GM12878 (cell line): Measurements from ENCODE around the gene AQP7. TPM values are rescaled to one million over a fixed set of nuclear protein-coding genes. Genes with fewer than 3 reads are reported as not detected.

Source experiments
- ATAC-seq: fragments of 200-7000 bp; cut with Tn5 transposase; 3 replicates; pipeline ENCODE4 v1.9.1; 2020; ENCODE audit warnings: mild to moderate bottlenecking, moderate library complexity
- BruUV-seq: library from RNA; stranded (reverse); fragments of 400-500 nt; replicated peaks from 2 replicates; lab custom pipeline; 2021; lab: Mats Ljungman, UMichigan
- CTCF ChIA-PET: fragments of 300-600 bp; sonication (Branson Sonifier 250); formaldehyde crosslinking; extraction: SDS; loops from one replicate; lab custom pipeline; 2021; ENCODE audit warnings: inconsistent platforms; lab: Yijun Ruan, JAX
- POLR2A ChIA-PET: fragments of 350-600 bp; formaldehyde crosslinking; extraction: SDS; loops from one replicate; lab custom pipeline; 2021; ENCODE audit warnings: inconsistent platforms; lab: Charles Lee
- RAD21 ChIA-PET: fragments of 300-600 bp; sonication (Branson Sonifier 250); formaldehyde crosslinking; loops from one replicate; lab custom pipeline; 2023; ENCODE audit warnings: antibody characterized with exemption; ENCODE audit not compliant: unreplicated experiment; lab: Charles Lee
- SMC1A ChIA-PET: fragments of 300-600 bp; sonication (Branson Sonifier 250); formaldehyde crosslinking; loops from one replicate; lab custom pipeline; 2023; ENCODE audit not compliant: unreplicated experiment, uncharacterized antibody; lab: Charles Lee
- DNase-seq: peaks from one replicate; pipeline ENCODE4 v3.0.0-alpha.2; 2011; ENCODE audit warnings: low read depth, low spot score
- FAIRE-seq: peaks from 3 replicates; lab custom pipeline; 2011; peaks lifted over from hg19 to GRCh38; lab: Jason Lieb, UNC
- H2AFZ ChIP-seq: 2 replicates; pipeline ENCODE4 v1.6.0; 2011; ENCODE audit warnings: low read depth, low read length, control low read depth; ENCODE audit not compliant: control insufficient read depth
- H3K27ac ChIP-seq: 2 replicates; pipeline ENCODE4 v1.5.1; 2011; ENCODE audit warnings: control low read depth; ENCODE audit not compliant: control insufficient read depth, insufficient read depth
- H3K27me3 ChIP-seq, 2 experiments: replicated peaks in 1 of 2; 2 replicates each; pipeline versions ENCODE4 v1.6.0 to v1.6.1; 2011; ENCODE audit warnings: low read length in 1 of 2; ENCODE audit not compliant: control insufficient read depth in 2 of 2, insufficient read depth in 2 of 2
- H3K36me3 ChIP-seq, 2 experiments: 2 replicates each; pipeline ENCODE4 v1.5.1; 2011; ENCODE audit warnings: low read length in 1 of 2; ENCODE audit not compliant: control insufficient read depth in 2 of 2, insufficient read depth in 2 of 2
- H3K4me1 ChIP-seq: 2 replicates; pipeline ENCODE4 v1.6.1; 2011; ENCODE audit warnings: mild to moderate bottlenecking, low read length, moderate library complexity, mixed read lengths; ENCODE audit not compliant: control insufficient read depth, insufficient read depth
- H3K4me2 ChIP-seq: 2 replicates; pipeline ENCODE4 v1.6.0; 2011; ENCODE audit warnings: control low read depth; ENCODE audit not compliant: control insufficient read depth, insufficient read depth
- H3K4me3 ChIP-seq: fragments of 200-600 bp; sonication (generic); 2 replicates; pipeline ENCODE4 v1.5.1; 2016
- H3K79me2 ChIP-seq: 2 replicates; pipeline ENCODE4 v1.6.0; 2011; ENCODE audit warnings: low read length; ENCODE audit not compliant: control insufficient read depth, insufficient read depth
- H3K9ac ChIP-seq: 2 replicates; pipeline ENCODE4 v1.8.0; 2011; ENCODE audit warnings: low read length, control low read depth, mixed read lengths; ENCODE audit not compliant: control insufficient read depth, insufficient read depth
- H3K9me3 ChIP-seq: replicated peaks from 3 replicates; pipeline ENCODE4 v1.5.1; 2011; ENCODE audit warnings: mild to moderate bottlenecking, low read length; ENCODE audit not compliant: control insufficient read depth, insufficient read depth
- H4K20me1 ChIP-seq: 2 replicates; pipeline ENCODE4 v1.6.0; 2011; ENCODE audit not compliant: control insufficient read depth, insufficient read depth
- ATF7 ChIP-seq: fragments of 450-650 bp; IDR thresholded peaks from 2 replicates; pipeline ENCODE4 v1.6.1; 2016; ENCODE audit warnings: low read depth, mild to moderate bottlenecking
- BHLHE40 ChIP-seq, 2 experiments: fragments of 450-650 bp in 1 of 2; IDR thresholded peaks; 2 replicates each; pipeline ENCODE4 v1.6.1; 2011 to 2017; ENCODE audit warnings: low read depth in 2 of 2, borderline replicate concordance in 1 of 2, improper control_type of control experiment in 1 of 2, low read length in 1 of 2, mild to moderate bottlenecking in 1 of 2
- CTCF ChIP-seq, 3 experiments: IDR thresholded peaks in 2 of 3; conservative IDR thresholded peaks in 1 of 3; 2 replicates each; pipeline ENCODE4 v1.5.1; 2011; ENCODE audit warnings: low read depth in 3 of 3, low read length in 3 of 3, mild to moderate bottlenecking in 3 of 3, control low read depth in 2 of 3, moderate library complexity in 2 of 3, inconsistent platforms in 1 of 3, mixed read lengths in 1 of 3; ENCODE audit not compliant: control insufficient read depth in 2 of 3, insufficient read depth in 1 of 3; ENCODE audit errors: extremely low read depth in 1 of 3
- EZH2 ChIP-seq: IDR thresholded peaks from 2 replicates; pipeline ENCODE4 v1.6.1; 2012; ENCODE audit warnings: low read depth, mild to moderate bottlenecking, control low read depth, inconsistent platforms, low read length, borderline replicate concordance; ENCODE audit not compliant: control insufficient read depth
- GATAD2B ChIP-seq: fragments of 450-650 bp; conservative IDR thresholded peaks from 2 replicates; pipeline ENCODE4 v1.6.1; 2017; ENCODE audit warnings: low read depth, mild to moderate bottlenecking, moderate library complexity
- MAX ChIP-seq: IDR thresholded peaks from 2 replicates; pipeline ENCODE4 v1.6.1; 2012; ENCODE audit warnings: low read depth, low read length, improper control_type of control experiment
- MYC ChIP-seq: IDR thresholded peaks from 2 replicates; pipeline ENCODE4 v1.6.1; 2011; ENCODE audit warnings: mild to moderate bottlenecking, low read length, moderate library complexity, inconsistent platforms; ENCODE audit not compliant: insufficient read depth, insufficient replicate concordance, insufficient read length, severe bottlenecking
- SMAD1 ChIP-seq: fragments of 450-650 bp; IDR thresholded peaks from 2 replicates; pipeline ENCODE4 v1.6.1; 2018; ENCODE audit warnings: mild to moderate bottlenecking, low read depth; ENCODE audit not compliant: partially characterized antibody
- ZBTB4 ChIP-seq: fragments of 450-650 bp; formaldehyde crosslinking; IDR thresholded peaks from 2 replicates; pipeline ENCODE4 v1.4.0; 2022; ENCODE audit warnings: mild to moderate bottlenecking, moderate library complexity
- ZBTB40 ChIP-seq: fragments of 450-650 bp; IDR thresholded peaks from 2 replicates; pipeline ENCODE4 v1.6.1; 2016; ENCODE audit warnings: mild to moderate bottlenecking, moderate library complexity, borderline replicate concordance
- ZNF207 ChIP-seq: fragments of 450-650 bp; IDR thresholded peaks from 2 replicates; pipeline ENCODE4 v1.6.1; 2014; ENCODE audit warnings: antibody characterized with exemption, mild to moderate bottlenecking, borderline replicate concordance
- ZNF622 ChIP-seq: fragments of 450-650 bp; IDR thresholded peaks from 2 replicates; pipeline ENCODE4 v1.6.1; 2017; ENCODE audit warnings: mild to moderate bottlenecking, inconsistent platforms
- WGBS: methylation state at CpG from one replicate; pipeline ENCODE4 v1.1.6; 2016; ENCODE audit warnings: low lambda C conversion rate; ENCODE audit not compliant: insufficient replicate concordance, insufficient coverage; ENCODE audit errors: missing lambda C conversion rate; 5-methylcytosine and 5-hydroxymethylcytosine counted together
- in situ Hi-C: fragments of 300-500 bp; cut with MboI; formaldehyde crosslinking; loops from 9 replicates; pipeline ENCODE4 v1.14.3; 2018; ENCODE audit warnings: mixed read lengths
- intact Hi-C: fragments of 100-400 bp; cut with micrococcal nuclease; formaldehyde crosslinking; loops from one replicate; pipeline ENCODE4 v1.14.2; 2022; ENCODE audit not compliant: unreplicated experiment
- polyA plus RNA-seq, 11 experiments: library from polyadenylated mRNA; depleted of rRNA in 4 of 11; unstranded in 6 of 11; stranded (reverse) in 5 of 11; fragments of >200 nt; fragmentation: Nextera tagmentation in 4 of 11; fragmentation: Illumina TruSeq in 1 of 11; extraction: Ambion mirVana in 4 of 11; extraction: Trizol in 1 of 11; gene quantifications; 1 replicate in 1 of 11; 2 replicates in 10 of 11; pipeline versions ENCODE4 v1.2.1 to v1.2.3, GENCODE V29; 2011 to 2016; ENCODE audit warnings: inconsistent platforms in 2 of 11, missing spikeins in 2 of 11, low read depth in 1 of 11
- total RNA-seq, 4 experiments: library from RNA; depleted of rRNA in 3 of 4; stranded (reverse); fragments of >200 nt in 3 of 4; fragmentation: Illumina TruSeq in 1 of 4; extraction: Trizol in 1 of 4; gene quantifications; 2 replicates each; pipeline versions ENCODE4 v1.2.1 to v1.2.3, GENCODE V29; 2013 to 2021

Gene AQP7
- total and polyA plus RNA-seq, 10 of the 15 experiments (the other 5 are each of a cell fraction or from before 2014, with no cell fraction given): 0.04 to 0.18 (median 0.04) TPM; not detected in 7

- H3K36me3 ChIP-seq: no peaks in the 10 kb centered on the region
- no peak overlapping the region for H2AFZ ChIP-seq
- H3K9ac ChIP-seq: no peak overlapping the region
- no peak for ATAC-seq
- peaks cover 49% of the 10 kb centered on the region for H3K4me1 ChIP-seq
- intact Hi-C loops (loop anchor here (10.0 kb wide), 1 partner anchor 166 kb away; no protein-coding TSS in a partner anchor), in situ Hi-C loops (no loop called here)
- 60% methylated on average over 4 of the region's 4 CpGs for WGBS
- H3K79me2 ChIP-seq: no peaks in the 10 kb centered on the region
- RAD21 ChIA-PET: interaction anchor here (0.7 kb wide), 1 partner anchor 47 kb away, joined by 3 read pairs; no protein-coding TSS in a partner anchor
- no peaks in the 10 kb centered on the region for H4K20me1 ChIP-seq
- H3K4me2 ChIP-seq: no peak overlapping the region
- no peak for DNase-seq
- FAIRE-seq: no peak
- BruUV-seq: no TSS peak
- no peak overlapping the region for H3K4me3 ChIP-seq
- no peaks in the 10 kb centered on the region for H3K9me3 ChIP-seq
- CTCF ChIA-PET: interaction anchor here (1.1 to 8.9 kb wide), 6 partner anchors 8 to 166 kb away, joined by 3 to 154 read pairs (median 42); partner anchors contain the start of genes AQP7 and NOL6
- H3K27ac ChIP-seq: no peak overlapping the region
- SMC1A ChIA-PET: interaction anchor here (1.9 kb wide), 1 partner anchor 9 kb away, joined by 4 read pairs; no protein-coding TSS in a partner anchor
- 0 out of 4 replicates have a peak, but pooled peaks cover 0 to 1% of the 10 kb centered on the region in 2 experiments for H3K27me3 ChIP-seq
- POLR2A ChIA-PET: interaction anchor here (0.7 kb wide), 1 partner anchor 10 kb away, joined by 8 read pairs; no protein-coding TSS in a partner anchor
- TF ChIP-seq EZH2 (no peak), MYC (no peak), GATAD2B (no peak), ZNF207 (no peak), ATF7 (no peak), SMAD1 (no peak), BHLHE40 (IDR thresholded peaks at IDR 0.05; ENCODE audit: borderline replicate concordance in 1 of 2, low read depth in 2 of 2, low read length in 1 of 2) (no peak), ZBTB4 (no peak), ZBTB40 (no peak), CTCF (IDR thresholded peaks at IDR 0.05 in 2 of 3, conservative IDR thresholded peaks at IDR 0.05 in 1 of 3; ENCODE audit: control insufficient read depth in 2 of 3, extremely low read depth in 1 of 3, insufficient read depth in 1 of 3, low read depth in 3 of 3, low read length in 3 of 3) (no peak), MAX (no peak), ZNF622 (no peak)
Observed at GRCh38 chr9:33450621-33451146, 48.3 kb upstream of the AQP7 start.
